DND-41 (cell line): Measurements from ENCODE around the gene MSI2.

Source experiments
- ATAC-seq: fragments of 200-7000 bp; cut with Tn5 transposase; 3 replicates; pipeline ENCODE4 v1.9.1; 2021; ENCODE audit warnings: low read depth; ENCODE audit not compliant: insufficient read depth
- DNase-seq: peaks from one replicate; pipeline ENCODE4 v3.0.0-alpha.2; 2020
- H2AFZ ChIP-seq: 2 replicates; pipeline ENCODE4 v1.6.0; 2012; ENCODE audit warnings: low read depth, low read length
- H3K27ac ChIP-seq: 2 replicates; pipeline ENCODE4 v1.5.1; 2012; ENCODE audit warnings: low read length, inconsistent platforms
- H3K27me3 ChIP-seq: fragments of 200-600 bp; sonication (generic); 2 replicates; pipeline ENCODE4 v1.6.0; 2012; ENCODE audit warnings: low read length, mild to moderate bottlenecking, inconsistent platforms; ENCODE audit not compliant: insufficient read depth, poor library complexity
- H3K36me3 ChIP-seq: 2 replicates; pipeline ENCODE4 v1.5.1; 2012; ENCODE audit warnings: low read length, inconsistent platforms; ENCODE audit not compliant: insufficient read depth
- H3K4me1 ChIP-seq: 2 replicates; pipeline ENCODE4 v1.5.1; 2012; ENCODE audit warnings: mild to moderate bottlenecking, low read length; ENCODE audit not compliant: insufficient read depth
- H3K4me2 ChIP-seq: 2 replicates; pipeline ENCODE4 v1.6.0; 2012; ENCODE audit warnings: mild to moderate bottlenecking, moderate library complexity, low read length, inconsistent platforms; ENCODE audit not compliant: insufficient read depth
- H3K4me3 ChIP-seq, 2 experiments: fragments of 200-600 bp in 1 of 2; shearing (Covaris generic) in 1 of 2; 2 replicates each; pipeline ENCODE4 v1.5.1; 2012 to 2016; ENCODE audit warnings: inconsistent platforms in 2 of 2, low read length in 2 of 2, mild to moderate bottlenecking in 2 of 2, low read depth in 1 of 2, moderate library complexity in 1 of 2
- H3K79me2 ChIP-seq: 2 replicates; pipeline ENCODE4 v1.6.0; 2012; ENCODE audit warnings: low read length, inconsistent platforms; ENCODE audit not compliant: insufficient read depth
- H3K9ac ChIP-seq: 2 replicates; pipeline ENCODE4 v1.6.0; 2012; ENCODE audit warnings: low read depth, mild to moderate bottlenecking, inconsistent platforms, low read length, moderate library complexity
- H3K9me3 ChIP-seq: 2 replicates; pipeline ENCODE4 v1.5.1; 2012; ENCODE audit warnings: low read length, moderate library complexity, mild to moderate bottlenecking, inconsistent platforms; ENCODE audit not compliant: insufficient read depth, severe bottlenecking
- H4K20me1 ChIP-seq: 2 replicates; pipeline ENCODE4 v1.6.0; 2012; ENCODE audit warnings: low read length; ENCODE audit not compliant: insufficient read depth
- EZH2 ChIP-seq: IDR thresholded peaks from 3 replicates; pipeline ENCODE4 v1.6.1; 2012; ENCODE audit warnings: borderline replicate concordance, low read depth, mild to moderate bottlenecking, moderate library complexity, low read length, inconsistent platforms; ENCODE audit not compliant: severe bottlenecking
- TF ChIP-seq, protein P1 (sequence below): IDR thresholded peaks from 2 replicates; pipeline ENCODE4 v1.5.1; 2012; ENCODE audit warnings: borderline replicate concordance, low read length, moderate library complexity, mild to moderate bottlenecking; ENCODE audit not compliant: poor library complexity, severe bottlenecking; ENCODE audit errors: extremely low read depth

Gene MSI2

DNA sequence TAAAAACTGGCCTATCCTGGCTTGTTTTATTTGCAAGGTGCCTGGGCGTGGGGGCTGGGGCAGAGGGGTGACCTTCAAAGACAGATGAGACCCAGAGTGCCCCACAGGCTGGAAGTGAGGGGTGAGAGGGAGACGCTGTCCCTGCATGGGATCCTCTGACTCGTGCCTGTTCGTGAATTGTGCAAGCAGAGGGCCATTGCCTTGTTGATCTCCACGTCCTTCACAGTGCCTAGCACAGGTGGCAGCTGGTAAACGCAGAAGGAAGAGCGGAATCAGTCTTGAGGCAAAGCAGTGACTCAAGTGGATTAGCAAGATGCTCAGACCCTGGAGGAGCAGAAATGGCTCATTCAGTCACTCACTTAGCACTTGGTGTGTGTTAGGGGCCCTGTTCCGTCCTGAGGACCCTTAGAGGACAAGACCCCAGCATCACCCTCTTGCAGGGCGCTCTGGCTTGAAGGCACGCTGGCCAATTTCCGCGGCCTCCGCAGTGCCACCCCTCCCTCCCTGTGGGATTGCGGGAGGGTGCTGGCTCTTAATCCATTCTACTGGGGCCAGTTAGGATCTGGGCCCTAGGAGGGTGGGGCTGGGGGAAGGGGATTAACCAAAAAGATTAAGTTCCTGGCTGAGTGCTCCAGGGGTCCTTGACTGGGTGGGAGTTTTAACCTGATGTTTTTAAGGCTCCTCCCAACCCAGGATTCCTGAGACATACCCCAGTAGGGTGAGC, 337.6 kb downstream of the MSI2 start:
- no peak for ATAC-seq
- peaks cover 4% of the 10 kb centered on the region for H3K9me3 ChIP-seq
- no peak overlapping the region for H3K9ac ChIP-seq
- H3K27ac ChIP-seq, result peak overlapping the region; percentile 98
- H3K4me2 ChIP-seq, result no peak overlapping the region
- no peak overlapping the region for H2AFZ ChIP-seq
- peaks cover 85% of the 10 kb centered on the region for H3K4me1 ChIP-seq
- peaks cover 5% of the 10 kb centered on the region; the same call in 1 of the 2 replicates for H4K20me1 ChIP-seq
- TF ChIP-seq EZH2, result no peak
- TF ChIP-seq, protein P1, sequence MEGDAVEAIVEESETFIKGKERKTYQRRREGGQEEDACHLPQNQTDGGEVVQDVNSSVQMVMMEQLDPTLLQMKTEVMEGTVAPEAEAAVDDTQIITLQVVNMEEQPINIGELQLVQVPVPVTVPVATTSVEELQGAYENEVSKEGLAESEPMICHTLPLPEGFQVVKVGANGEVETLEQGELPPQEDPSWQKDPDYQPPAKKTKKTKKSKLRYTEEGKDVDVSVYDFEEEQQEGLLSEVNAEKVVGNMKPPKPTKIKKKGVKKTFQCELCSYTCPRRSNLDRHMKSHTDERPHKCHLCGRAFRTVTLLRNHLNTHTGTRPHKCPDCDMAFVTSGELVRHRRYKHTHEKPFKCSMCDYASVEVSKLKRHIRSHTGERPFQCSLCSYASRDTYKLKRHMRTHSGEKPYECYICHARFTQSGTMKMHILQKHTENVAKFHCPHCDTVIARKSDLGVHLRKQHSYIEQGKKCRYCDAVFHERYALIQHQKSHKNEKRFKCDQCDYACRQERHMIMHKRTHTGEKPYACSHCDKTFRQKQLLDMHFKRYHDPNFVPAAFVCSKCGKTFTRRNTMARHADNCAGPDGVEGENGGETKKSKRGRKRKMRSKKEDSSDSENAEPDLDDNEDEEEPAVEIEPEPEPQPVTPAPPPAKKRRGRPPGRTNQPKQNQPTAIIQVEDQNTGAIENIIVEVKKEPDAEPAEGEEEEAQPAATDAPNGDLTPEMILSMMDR, result no peak
- H3K79me2 ChIP-seq, result peaks cover 85% of the 10 kb centered on the region
- H3K27me3 ChIP-seq, result no peaks in the 10 kb centered on the region
- no peak overlapping the region for H3K4me3 ChIP-seq
- no peak for DNase-seq
- peaks cover 87% of the 10 kb centered on the region for H3K36me3 ChIP-seq

DNA sequence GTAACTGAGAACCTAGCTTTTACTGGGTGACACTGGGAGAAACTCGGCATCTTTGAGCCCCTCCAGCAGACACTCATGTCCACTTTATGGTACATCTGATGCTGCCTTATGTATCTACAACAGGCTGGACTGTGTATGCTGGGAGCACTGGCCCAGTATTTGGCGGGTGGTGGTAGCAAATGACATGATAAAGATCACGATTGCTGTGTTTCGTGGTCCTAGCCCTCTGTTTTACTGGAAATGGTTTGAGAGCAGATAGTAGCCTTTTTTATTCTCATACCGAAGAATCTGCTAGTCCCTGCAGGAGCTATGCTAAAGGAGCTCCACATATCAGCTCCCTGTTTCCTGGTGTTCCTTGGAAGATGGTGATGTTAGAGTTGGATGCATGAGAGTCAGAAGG, 338.4 kb downstream of the MSI2 start:
- peaks cover 76% of the 10 kb centered on the region for H3K79me2 ChIP-seq
- peak overlapping the region; percentile 98 for H3K27ac ChIP-seq
- no peaks in the 10 kb centered on the region for H4K20me1 ChIP-seq
- H2AFZ ChIP-seq, result no peak overlapping the region
- no peak overlapping the region for H3K9ac ChIP-seq
- ATAC-seq, result no peak
- no peak for TF ChIP-seq EZH2
- TF ChIP-seq, protein P1, result no peak
- H3K4me1 ChIP-seq, result peaks cover 85% of the 10 kb centered on the region
- peaks cover 78% of the 10 kb centered on the region for H3K36me3 ChIP-seq
- no peak for DNase-seq
- no peak overlapping the region for H3K4me3 ChIP-seq
- H3K4me2 ChIP-seq, result no peak overlapping the region
- H3K27me3 ChIP-seq, result no peaks in the 10 kb centered on the region
- H3K9me3 ChIP-seq, result peaks cover 4% of the 10 kb centered on the region

DNA sequence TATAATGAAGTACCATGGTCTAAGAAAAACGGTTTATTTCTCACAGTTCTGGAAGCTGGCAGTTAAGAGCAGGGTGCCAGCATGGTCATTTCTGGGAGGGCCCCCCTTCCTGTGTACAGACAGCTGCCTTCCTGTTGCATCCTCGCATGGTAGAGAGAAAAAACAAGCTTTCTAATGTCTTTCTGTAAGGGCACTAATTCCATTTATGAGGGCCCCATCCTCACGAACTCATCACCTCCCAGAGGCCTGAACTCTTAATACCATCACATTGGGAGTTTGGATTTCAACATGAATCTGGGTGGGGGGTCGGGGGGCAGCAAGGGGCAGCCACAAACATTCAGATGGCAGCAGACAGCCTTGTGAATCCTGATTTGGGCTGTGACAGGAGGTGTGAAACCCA, 339.1 kb downstream of the MSI2 start:
- Histone ChIP-seq H3K79me2 (peaks cover 71% of the 10 kb centered on the region), H4K20me1 (no peaks in the 10 kb centered on the region), H3K27ac (peak overlapping the region; percentile 98), H3K4me2 (no peak overlapping the region), H3K4me1 (peaks cover 89% of the 10 kb centered on the region), H2AFZ (no peak overlapping the region), H3K36me3 (peaks cover 72% of the 10 kb centered on the region), H3K9me3 (peaks cover 4% of the 10 kb centered on the region), H3K4me3 (no peak overlapping the region), H3K27me3 (no peaks in the 10 kb centered on the region), H3K9ac (peak overlapping the region; percentile 29; the same call in 1 of the 2 replicates)
- no peak for ATAC-seq
- DNase-seq, result no peak
- TF ChIP-seq, protein P1, result no peak
- no peak for TF ChIP-seq EZH2
